Sigmoid colon (tissue), 4 donors: ENCODE data around the gene NLGN3.

Experiments
- EP300 ChIP-seq, 4 donors: sonication (generic); formaldehyde crosslinking; IDR thresholded peaks; one replicate each; pipeline ENCODE4 v1.6.1; 2017; ENCODE audit warnings: antibody characterized with exemption in 4 of 4
- POLR2A ChIP-seq, 2 donors: fragments of 450-650 bp; IDR thresholded peaks; one replicate each; pipeline ENCODE4 v1.6.1; 2016; ENCODE audit warnings: antibody characterized with exemption in 2 of 2, mild to moderate bottlenecking in 2 of 2, moderate library complexity in 2 of 2
- POLR2AphosphoS5 ChIP-seq, 4 donors: sonication (generic); formaldehyde crosslinking; IDR thresholded peaks; one replicate each; pipeline ENCODE4 v1.6.1; 2017; ENCODE audit warnings: antibody characterized with exemption in 4 of 4
- TF ChIP-seq, protein P1 (sequence below), 4 experiments: fragments of 450-650 bp in 3 of 4; fragments of 200-600 bp in 1 of 4; IDR thresholded peaks; one replicate each; pipeline ENCODE4 v1.5.1; 2016 to 2019; ENCODE audit warnings: antibody characterized with exemption in 4 of 4, mild to moderate bottlenecking in 3 of 4, moderate library complexity in 2 of 4

- TF ChIP-seq POLR2A (IDR thresholded peaks at IDR 0.05) = no peak
- TF ChIP-seq, protein P1, sequence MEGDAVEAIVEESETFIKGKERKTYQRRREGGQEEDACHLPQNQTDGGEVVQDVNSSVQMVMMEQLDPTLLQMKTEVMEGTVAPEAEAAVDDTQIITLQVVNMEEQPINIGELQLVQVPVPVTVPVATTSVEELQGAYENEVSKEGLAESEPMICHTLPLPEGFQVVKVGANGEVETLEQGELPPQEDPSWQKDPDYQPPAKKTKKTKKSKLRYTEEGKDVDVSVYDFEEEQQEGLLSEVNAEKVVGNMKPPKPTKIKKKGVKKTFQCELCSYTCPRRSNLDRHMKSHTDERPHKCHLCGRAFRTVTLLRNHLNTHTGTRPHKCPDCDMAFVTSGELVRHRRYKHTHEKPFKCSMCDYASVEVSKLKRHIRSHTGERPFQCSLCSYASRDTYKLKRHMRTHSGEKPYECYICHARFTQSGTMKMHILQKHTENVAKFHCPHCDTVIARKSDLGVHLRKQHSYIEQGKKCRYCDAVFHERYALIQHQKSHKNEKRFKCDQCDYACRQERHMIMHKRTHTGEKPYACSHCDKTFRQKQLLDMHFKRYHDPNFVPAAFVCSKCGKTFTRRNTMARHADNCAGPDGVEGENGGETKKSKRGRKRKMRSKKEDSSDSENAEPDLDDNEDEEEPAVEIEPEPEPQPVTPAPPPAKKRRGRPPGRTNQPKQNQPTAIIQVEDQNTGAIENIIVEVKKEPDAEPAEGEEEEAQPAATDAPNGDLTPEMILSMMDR (IDR thresholded peaks at IDR 0.05) = no peak
- TF ChIP-seq EP300 (IDR thresholded peaks at IDR 0.05) = no peak
- TF ChIP-seq POLR2AphosphoS5 (IDR thresholded peaks at IDR 0.05) = peak in 1 of 4 donors; percentile 33
These were observed at the start of gene NLGN3 for GRCh38 chrX:71144651-71145050.
